Tibial nerve (tissue), 4 donors: ENCODE results near the gene AP2M1.

ENCODE experiments used
- EP300 ChIP-seq, 2 donors: sonication (generic); formaldehyde crosslinking; IDR thresholded peaks; one replicate each; pipeline ENCODE4 v1.6.1; 2017; ENCODE audit warnings: antibody characterized with exemption in 2 of 2, mild to moderate bottlenecking in 1 of 2
- TF ChIP-seq, protein P1 (sequence below), 5 experiments: fragments of 200-600 bp in 3 of 5; fragments of 450-650 bp in 2 of 5; sonication (generic) in 3 of 5; IDR thresholded peaks; one replicate each; pipeline ENCODE4 v1.5.1; 2016 to 2019; ENCODE audit warnings: antibody characterized with exemption in 5 of 5, mild to moderate bottlenecking in 3 of 5, moderate library complexity in 2 of 5

- TF ChIP-seq, protein P1, sequence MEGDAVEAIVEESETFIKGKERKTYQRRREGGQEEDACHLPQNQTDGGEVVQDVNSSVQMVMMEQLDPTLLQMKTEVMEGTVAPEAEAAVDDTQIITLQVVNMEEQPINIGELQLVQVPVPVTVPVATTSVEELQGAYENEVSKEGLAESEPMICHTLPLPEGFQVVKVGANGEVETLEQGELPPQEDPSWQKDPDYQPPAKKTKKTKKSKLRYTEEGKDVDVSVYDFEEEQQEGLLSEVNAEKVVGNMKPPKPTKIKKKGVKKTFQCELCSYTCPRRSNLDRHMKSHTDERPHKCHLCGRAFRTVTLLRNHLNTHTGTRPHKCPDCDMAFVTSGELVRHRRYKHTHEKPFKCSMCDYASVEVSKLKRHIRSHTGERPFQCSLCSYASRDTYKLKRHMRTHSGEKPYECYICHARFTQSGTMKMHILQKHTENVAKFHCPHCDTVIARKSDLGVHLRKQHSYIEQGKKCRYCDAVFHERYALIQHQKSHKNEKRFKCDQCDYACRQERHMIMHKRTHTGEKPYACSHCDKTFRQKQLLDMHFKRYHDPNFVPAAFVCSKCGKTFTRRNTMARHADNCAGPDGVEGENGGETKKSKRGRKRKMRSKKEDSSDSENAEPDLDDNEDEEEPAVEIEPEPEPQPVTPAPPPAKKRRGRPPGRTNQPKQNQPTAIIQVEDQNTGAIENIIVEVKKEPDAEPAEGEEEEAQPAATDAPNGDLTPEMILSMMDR (IDR thresholded peaks at IDR 0.05), result no peak
- TF ChIP-seq EP300 (IDR thresholded peaks at IDR 0.05), result no peak
These were observed 34.7 kb downstream of the AP2M1 start for GRCh38 chr3:184209146-184209923.
